RWPE2 (cell line): ENCODE measurements around the gene DDX28.

ENCODE experiments used
- ATAC-seq: fragments of 200-7000 bp; cut with Tn5 transposase; 3 replicates; pipeline ENCODE4 v1.9.1; 2021; ENCODE audit warnings: low read depth
- DNase-seq: peaks from one replicate; pipeline ENCODE4 v3.0.0-alpha.2; 2020; ENCODE audit warnings: low spot score
- H3K27ac ChIP-seq: fragments of 450-650 bp; 2 replicates; pipeline ENCODE4 v1.5.1; 2017; ENCODE audit warnings: mild to moderate bottlenecking; ENCODE audit not compliant: poor library complexity, severe bottlenecking
- H3K27me3 ChIP-seq: fragments of 250-450 bp; sonication (Bioruptor Pico); 2 replicates; pipeline ENCODE4 v1.5.1; 2021; ENCODE audit warnings: mild to moderate bottlenecking, moderate library complexity; ENCODE audit not compliant: insufficient read depth, poor library complexity, severe bottlenecking
- H3K36me3 ChIP-seq: fragments of 250-450 bp; sonication (Bioruptor Pico); 2 replicates; pipeline ENCODE4 v1.5.1; 2020; ENCODE audit warnings: low read depth, mild to moderate bottlenecking, moderate library complexity
- H3K4me1 ChIP-seq: fragments of 250-450 bp; sonication (Bioruptor Pico); 2 replicates; pipeline ENCODE4 v1.5.1; 2021; ENCODE audit warnings: mild to moderate bottlenecking, moderate library complexity; ENCODE audit not compliant: insufficient read depth, poor library complexity, severe bottlenecking
- H3K4me3 ChIP-seq: fragments of 250-450 bp; sonication (Bioruptor Pico); 2 replicates; pipeline ENCODE4 v1.5.1; 2021; ENCODE audit warnings: mild to moderate bottlenecking, moderate library complexity; ENCODE audit not compliant: severe bottlenecking
- H3K9me3 ChIP-seq: fragments of 250-450 bp; sonication (Bioruptor Pico); 2 replicates; pipeline ENCODE4 v1.5.1; 2021; ENCODE audit warnings: mild to moderate bottlenecking, moderate library complexity; ENCODE audit not compliant: severe bottlenecking
- CTCF ChIP-seq: fragments of 450-650 bp; IDR thresholded peaks from one replicate; pipeline ENCODE4 v1.5.1; 2017; ENCODE audit warnings: mild to moderate bottlenecking, moderate library complexity; ENCODE audit not compliant: poor library complexity, severe bottlenecking

Gene DDX28

GRCh38 chr16:68022728-68023537, at the start of gene DDX28, which contains the start of gene DUS2:
Gene DDX28 (minus strand): TSS chr16:68023232. CDS start chr16:68023202, 30 bp downstream.
Gene DUS2 (plus strand): TSS chr16:68023284. CDS start chr16:68038024, 14,740 bp downstream.
- Histone ChIP-seq H3K4me3 (peak within 1 kb of the TSS; percentile 87), H3K9me3 (no peaks in the 10 kb centered on the region), H3K36me3 (peaks cover 37% of the 10 kb centered on the region), H3K4me1 (peaks cover 8% of the 10 kb centered on the region), H3K27me3 (no peaks in the 10 kb centered on the region), H3K27ac (peak within 1 kb of the TSS; percentile 41)
- DNase-seq (peak; percentile 88), ATAC-seq (peak; percentile 78)
- no peak for TF ChIP-seq CTCF

GRCh38 chr16:68072038-68072695, 49.1 kb upstream of the DDX28 start:
- H3K4me3 ChIP-seq = no peak overlapping the region
- TF ChIP-seq CTCF = peak; percentile 43
- no peaks in the 10 kb centered on the region for H3K9me3 ChIP-seq
- peaks cover 8% of the 10 kb centered on the region for H3K4me1 ChIP-seq
- no peaks in the 10 kb centered on the region for H3K27me3 ChIP-seq
- peak overlapping the region; percentile 19 for H3K27ac ChIP-seq
- H3K36me3 ChIP-seq = peaks cover 61% of the 10 kb centered on the region
- DNase-seq (peak; percentile 85), ATAC-seq (peak; percentile 95)

GRCh38 chr16:68071518-68071901, 48.5 kb upstream of the DDX28 start:
- Histone ChIP-seq H3K4me1 (peaks cover 8% of the 10 kb centered on the region), H3K27ac (peak overlapping the region; percentile 19), H3K4me3 (no peak overlapping the region), H3K36me3 (peaks cover 56% of the 10 kb centered on the region), H3K27me3 (no peaks in the 10 kb centered on the region), H3K9me3 (no peaks in the 10 kb centered on the region)
- TF ChIP-seq CTCF = no peak
- DNase-seq (no peak), ATAC-seq (no peak)

- H3K36me3 ChIP-seq = peaks cover 56% of the 10 kb centered on the region
- no peak overlapping the region for H3K4me3 ChIP-seq
- ATAC-seq = no peak
- no peaks in the 10 kb centered on the region for H3K9me3 ChIP-seq
- no peak overlapping the region for H3K27ac ChIP-seq
- TF ChIP-seq CTCF = no peak
- no peaks in the 10 kb centered on the region for H3K27me3 ChIP-seq
- peaks cover 8% of the 10 kb centered on the region for H3K4me1 ChIP-seq
- no peak for DNase-seq
These were observed 47.9 kb upstream of the DDX28 start for GRCh38 chr16:68070806-68071517.
